Measurements from ENCODE around the gene GLI2.

The GLI2 gene

GRCh38 chr2:120735746-120736170 lies at the start of gene GLI2:
Gene GLI2, plus strand, starts transcription at chr2:120735868. Its CDS starts 61,453 bp downstream, at chr2:120797321.
- DNase-seq: peak; percentile 87

- DNase-seq: no peak
Measured at GRCh38 chr2:120685974-120686297, 49.7 kb upstream of the GLI2 start.

GRCh38 chr2:120686511-120687168 lies 49.0 kb upstream of the GLI2 start:
- DNase-seq: no peak

GRCh38 chr2:120687210-120687609 lies 48.5 kb upstream of the GLI2 start:
- no peak for DNase-seq

- DNase-seq: no peak
Measured at GRCh38 chr2:120690521-120690920, 45.1 kb upstream of the GLI2 start.

- DNase-seq: no peak
Measured at GRCh38 chr2:120691410-120691809, 44.3 kb upstream of the GLI2 start.

- DNase-seq: no peak
Measured at GRCh38 chr2:120692691-120693090, 43.0 kb upstream of the GLI2 start.

GRCh38 chr2:120693121-120693520 lies 42.5 kb upstream of the GLI2 start:
- no peak for DNase-seq

- DNase-seq: no peak
Measured at GRCh38 chr2:120694034-120694433, 41.6 kb upstream of the GLI2 start.

GRCh38 chr2:120697471-120697870 lies 38.2 kb upstream of the GLI2 start:
- DNase-seq: no peak

- no peak for DNase-seq
Measured at GRCh38 chr2:120699292-120699691, 36.4 kb upstream of the GLI2 start.

GRCh38 chr2:120700659-120701058 lies 35.0 kb upstream of the GLI2 start:
- no peak for DNase-seq

GRCh38 chr2:120701096-120701495 lies 34.6 kb upstream of the GLI2 start:
- no peak for DNase-seq

- DNase-seq: no peak
Measured at GRCh38 chr2:120701499-120701898, 34.2 kb upstream of the GLI2 start.

GRCh38 chr2:120702061-120702460 lies 33.6 kb upstream of the GLI2 start:
- DNase-seq: no peak

- DNase-seq: no peak
Measured at GRCh38 chr2:120702801-120703200, 32.9 kb upstream of the GLI2 start.

GRCh38 chr2:120703330-120703994 lies 32.2 kb upstream of the GLI2 start:
- DNase-seq: peak; percentile 84

GRCh38 chr2:120704696-120705095 lies 31.0 kb upstream of the GLI2 start:
- DNase-seq: no peak

GRCh38 chr2:120707816-120708215 lies 27.9 kb upstream of the GLI2 start:
- peak; percentile 45 for DNase-seq

GRCh38 chr2:120708944-120709607 lies 26.6 kb upstream of the GLI2 start:
- DNase-seq: no peak

- DNase-seq: no peak
Measured at GRCh38 chr2:120709608-120710041, 26.0 kb upstream of the GLI2 start.

- peak; percentile 72 for DNase-seq
Measured at GRCh38 chr2:120710256-120710655, 25.4 kb upstream of the GLI2 start.

- DNase-seq: peak; percentile 43
Measured at GRCh38 chr2:120711694-120712093, 24.0 kb upstream of the GLI2 start.

- DNase-seq: peak; percentile 90
Measured at GRCh38 chr2:120712180-120712681, 23.4 kb upstream of the GLI2 start.

Measured in EL (cell line).